Memory B cell (primary cell): ENCODE data around the gene HOXB4.

Experiments used
- ATAC-seq: fragments of 150-1000 bp; cut with Tn5 transposase; 2 replicates; pipeline ENCODE4 v1.10.0; 2021; ENCODE audit warnings: low read depth, mild to moderate bottlenecking, moderate library complexity
- DNase-seq, 2 donors: peaks; one replicate each; pipeline ENCODE4 v3.0.0; 2022; ENCODE audit warnings: low spot score in 2 of 2
- H3K27ac Mint-ChIP-seq: one replicate; pipeline ENCODE4 v1.8.0; 2022; ENCODE audit warnings: mild to moderate bottlenecking, moderate library complexity, mixed read lengths
- H3K27me3 Mint-ChIP-seq: one replicate; pipeline ENCODE4 v1.8.0; 2022; ENCODE audit warnings: mixed read lengths
- H3K36me3 Mint-ChIP-seq: one replicate; pipeline ENCODE4 v1.8.0; 2022; ENCODE audit warnings: mild to moderate bottlenecking, mixed read lengths
- H3K4me1 Mint-ChIP-seq: one replicate; pipeline ENCODE4 v1.8.0; 2022; ENCODE audit warnings: mixed read lengths
- H3K4me3 Mint-ChIP-seq: one replicate; pipeline ENCODE4 v1.8.0; 2022; ENCODE audit warnings: mild to moderate bottlenecking, moderate library complexity, mixed read lengths
- H3K9me3 Mint-ChIP-seq: one replicate; pipeline ENCODE4 v1.8.0; 2022; ENCODE audit warnings: mixed read lengths

HOXB4 gene

GRCh38 chr17:48592577-48592976 is 14.4 kb upstream of the HOXB4 start:
- DNase-seq (no peak), ATAC-seq (peak; percentile 24)
- peak overlapping the region; percentile 64 for H3K27ac Mint-ChIP-seq
- H3K27me3 Mint-ChIP-seq, result peaks cover 56% of the 10 kb centered on the region
- H3K4me3 Mint-ChIP-seq, result no peak overlapping the region
- peaks cover 19% of the 10 kb centered on the region for H3K4me1 Mint-ChIP-seq
- no peaks in the 10 kb centered on the region for H3K36me3 Mint-ChIP-seq
- no peaks in the 10 kb centered on the region for H3K9me3 Mint-ChIP-seq

- Mint-ChIP-seq H3K9me3 (no peaks in the 10 kb centered on the region), H3K4me1 (peaks cover 14% of the 10 kb centered on the region), H3K36me3 (no peaks in the 10 kb centered on the region), H3K27ac (peak overlapping the region; percentile 64), H3K4me3 (no peak overlapping the region), H3K27me3 (peaks cover 58% of the 10 kb centered on the region)
- DNase-seq (no peak), ATAC-seq (peak; percentile 19)
Observed at GRCh38 chr17:48592057-48592514, 13.9 kb upstream of the HOXB4 start.

GRCh38 chr17:48591255-48592056 is 13.3 kb upstream of the HOXB4 start:
- H3K36me3 Mint-ChIP-seq, result no peaks in the 10 kb centered on the region
- no peak overlapping the region for H3K27ac Mint-ChIP-seq
- ATAC-seq, result no peak
- DNase-seq, result no peak
- peaks cover 8% of the 10 kb centered on the region for H3K4me1 Mint-ChIP-seq
- H3K4me3 Mint-ChIP-seq, result no peak overlapping the region
- peaks cover 52% of the 10 kb centered on the region for H3K27me3 Mint-ChIP-seq
- H3K9me3 Mint-ChIP-seq, result no peaks in the 10 kb centered on the region

- Mint-ChIP-seq H3K36me3 (no peaks in the 10 kb centered on the region), H3K4me3 (no peak overlapping the region), H3K27me3 (peaks cover 52% of the 10 kb centered on the region), H3K27ac (no peak overlapping the region), H3K4me1 (peaks cover 12% of the 10 kb centered on the region), H3K9me3 (no peaks in the 10 kb centered on the region)
- ATAC-seq (no peak), DNase-seq (no peak)
Observed at GRCh38 chr17:48590607-48591161, 12.5 kb upstream of the HOXB4 start.

- ATAC-seq (no peak), DNase-seq (no peak)
- H3K4me1 Mint-ChIP-seq, result peaks cover 17% of the 10 kb centered on the region
- H3K36me3 Mint-ChIP-seq, result no peaks in the 10 kb centered on the region
- no peaks in the 10 kb centered on the region for H3K9me3 Mint-ChIP-seq
- H3K27ac Mint-ChIP-seq, result no peak within 1 kb of the TSS
- H3K27me3 Mint-ChIP-seq, result peaks cover 50% of the 10 kb centered on the region
- no peak within 1 kb of the TSS for H3K4me3 Mint-ChIP-seq
Observed at GRCh38 chr17:48589831-48590606, 11.9 kb upstream of the HOXB4 start, which contains the start of gene HOXB3. Gene HOXB3, minus strand, starts transcription at chr17:48590241. Its CDS starts 37,767 bp downstream, at chr17:48552474.

GRCh38 chr17:48589060-48589830 is 11.1 kb upstream of the HOXB4 start:
- no peak overlapping the region for H3K4me3 Mint-ChIP-seq
- ATAC-seq (no peak), DNase-seq (no peak)
- no peaks in the 10 kb centered on the region for H3K9me3 Mint-ChIP-seq
- no peaks in the 10 kb centered on the region for H3K36me3 Mint-ChIP-seq
- peaks cover 55% of the 10 kb centered on the region for H3K27me3 Mint-ChIP-seq
- H3K27ac Mint-ChIP-seq, result no peak overlapping the region
- peaks cover 20% of the 10 kb centered on the region for H3K4me1 Mint-ChIP-seq

- Mint-ChIP-seq H3K4me1 (peaks cover 17% of the 10 kb centered on the region), H3K9me3 (no peaks in the 10 kb centered on the region), H3K4me3 (no peak overlapping the region), H3K27me3 (peaks cover 56% of the 10 kb centered on the region), H3K27ac (no peak overlapping the region), H3K36me3 (no peaks in the 10 kb centered on the region)
- no peak for ATAC-seq
- DNase-seq, result no peak
Observed at GRCh38 chr17:48588528-48588927, 10.4 kb upstream of the HOXB4 start.

- DNase-seq, result no peak
- Mint-ChIP-seq H3K4me3 (no peak overlapping the region), H3K27me3 (peaks cover 59% of the 10 kb centered on the region), H3K36me3 (no peaks in the 10 kb centered on the region), H3K9me3 (no peaks in the 10 kb centered on the region), H3K27ac (no peak overlapping the region), H3K4me1 (peaks cover 17% of the 10 kb centered on the region)
- no peak for ATAC-seq
Observed at GRCh38 chr17:48588074-48588415, 9.9 kb upstream of the HOXB4 start.

GRCh38 chr17:48587276-48588073 is 9.3 kb upstream of the HOXB4 start:
- ATAC-seq (no peak), DNase-seq (no peak)
- H3K9me3 Mint-ChIP-seq, result no peaks in the 10 kb centered on the region
- H3K4me3 Mint-ChIP-seq, result no peak overlapping the region
- H3K27ac Mint-ChIP-seq, result no peak overlapping the region
- H3K36me3 Mint-ChIP-seq, result no peaks in the 10 kb centered on the region
- H3K27me3 Mint-ChIP-seq, result peaks cover 62% of the 10 kb centered on the region
- H3K4me1 Mint-ChIP-seq, result peaks cover 15% of the 10 kb centered on the region

GRCh38 chr17:48586355-48587258 is 8.5 kb upstream of the HOXB4 start:
- H3K4me3 Mint-ChIP-seq, result peak overlapping the region; percentile 86
- peaks cover 62% of the 10 kb centered on the region for H3K27me3 Mint-ChIP-seq
- H3K4me1 Mint-ChIP-seq, result peaks cover 15% of the 10 kb centered on the region
- ATAC-seq (no peak), DNase-seq (no peak)
- H3K36me3 Mint-ChIP-seq, result no peaks in the 10 kb centered on the region
- no peaks in the 10 kb centered on the region for H3K9me3 Mint-ChIP-seq
- H3K27ac Mint-ChIP-seq, result peak overlapping the region; percentile 60

GRCh38 chr17:48584223-48584741 is 6.1 kb upstream of the HOXB4 start:
- H3K4me1 Mint-ChIP-seq, result peaks cover 15% of the 10 kb centered on the region
- peaks cover 53% of the 10 kb centered on the region for H3K27me3 Mint-ChIP-seq
- H3K36me3 Mint-ChIP-seq, result peaks cover 2% of the 10 kb centered on the region
- H3K27ac Mint-ChIP-seq, result no peak overlapping the region
- no peaks in the 10 kb centered on the region for H3K9me3 Mint-ChIP-seq
- ATAC-seq (no peak), DNase-seq (no peak)
- no peak overlapping the region for H3K4me3 Mint-ChIP-seq

GRCh38 chr17:48583708-48584222 is 5.6 kb upstream of the HOXB4 start:
- no peak for DNase-seq
- no peaks in the 10 kb centered on the region for H3K9me3 Mint-ChIP-seq
- peaks cover 2% of the 10 kb centered on the region for H3K36me3 Mint-ChIP-seq
- ATAC-seq, result no peak
- peaks cover 56% of the 10 kb centered on the region for H3K27me3 Mint-ChIP-seq
- peaks cover 18% of the 10 kb centered on the region for H3K4me1 Mint-ChIP-seq
- no peak overlapping the region for H3K4me3 Mint-ChIP-seq
- H3K27ac Mint-ChIP-seq, result no peak overlapping the region
